ENCODE data around the gene SLC2A10. TPM values are rescaled to one million over a fixed set of nuclear protein-coding genes. Genes with fewer than 3 reads are reported as not detected.

Gene SLC2A10
- total and polyA plus RNA-seq, 2 donors (not counting 3 experiments of a cell fraction or from before 2014, with no cell fraction given) = 11.2 to 13.6 TPM

DNA sequence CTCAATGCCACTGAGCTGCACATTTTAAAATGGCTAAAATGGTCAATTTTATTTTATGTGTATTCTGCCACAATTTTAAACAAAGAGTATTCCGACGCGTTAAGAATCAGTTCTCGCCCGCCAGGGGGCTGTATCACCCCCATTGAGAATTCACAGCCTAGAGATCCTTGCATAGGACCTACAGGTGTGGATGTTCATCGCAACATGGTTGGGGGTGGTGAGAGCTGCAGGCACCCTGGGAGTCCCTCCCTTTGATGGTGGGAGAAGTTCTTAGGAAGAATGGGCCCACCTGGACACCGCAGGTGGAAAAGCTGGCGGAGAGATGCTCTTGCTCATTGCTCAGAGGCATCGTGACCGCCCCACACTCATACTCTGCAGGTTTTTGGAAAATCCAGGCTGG is 63.5 kb downstream of the SLC2A10 start:
- no peak for FAIRE-seq
- no peak overlapping the region for H3K9ac ChIP-seq (replicated peaks; ENCODE audit: extremely low read depth, insufficient read depth, low read length)

DNA sequence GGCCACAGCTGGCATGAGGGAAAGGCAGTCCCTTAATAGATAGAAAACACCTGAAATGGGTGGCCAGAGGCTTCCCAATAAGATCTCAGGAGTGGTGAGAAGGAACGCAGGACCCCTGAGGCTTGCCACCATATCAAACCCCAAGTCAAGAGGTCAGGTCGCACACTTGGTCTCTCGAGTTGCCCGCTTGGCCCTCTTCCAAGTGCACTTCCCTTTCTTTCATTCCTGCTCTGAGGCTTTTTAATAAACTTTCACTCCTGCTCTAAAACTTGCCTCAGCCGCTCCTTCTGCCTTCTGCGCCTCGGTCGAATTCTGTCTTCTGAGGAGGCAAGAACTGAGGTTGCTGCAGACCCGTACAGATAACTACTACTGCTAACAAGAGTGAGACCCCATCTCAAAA is 64.2 kb downstream of the SLC2A10 start:
- Histone ChIP-seq H3K9ac (replicated peaks; ENCODE audit: extremely low read depth, insufficient read depth, low read length) (no peak overlapping the region), H2AFZ (ENCODE audit: low read depth, low read length) (no peak overlapping the region), H3K27me3 (ENCODE audit: control insufficient read depth in 2 of 2, insufficient read depth in 2 of 2, low read length in 2 of 2) (no peaks in the 10 kb centered on the region), H3K36me3 (ENCODE audit: control insufficient read depth in 2 of 2, extremely low read depth in 1 of 2, insufficient read depth in 2 of 2, low read length in 2 of 2) (no peaks in the 10 kb centered on the region), H3K9me1 (replicated peaks; ENCODE audit: control insufficient read depth, extremely low read depth, insufficient read depth, low read length) (no peaks in the 10 kb centered on the region), H3K79me2 (ENCODE audit: control insufficient read depth, insufficient read depth, low read length) (no peaks in the 10 kb centered on the region), H4K20me1 (replicated peaks; ENCODE audit: control insufficient read depth, extremely low read depth, insufficient read depth, low read length) (no peaks in the 10 kb centered on the region), H3K4me2 (ENCODE audit: insufficient read depth, low read length) (no peak overlapping the region), H3K27ac (ENCODE audit: insufficient read depth, low read depth, low read length) (no peak overlapping the region), H3K4me1 (ENCODE audit: control insufficient read depth, extremely low read depth, insufficient read depth, low read length) (no peaks in the 10 kb centered on the region), H3K4me3 (replicated peaks in 1 of 3; ENCODE audit: insufficient read depth in 1 of 3, low read depth in 1 of 3, low read length in 3 of 3) (no peak overlapping the region), H3K9me3 (replicated peaks; ENCODE audit: control insufficient read depth, insufficient read depth, low read length) (no peaks in the 10 kb centered on the region)
- dilution Hi-C loops (cut with MboI; ENCODE audit: extremely low pct_ligation_motif_present, low sequenced_read_pairs) (no loop called here), intact Hi-C loops (cut with micrococcal nuclease) (no loop called here)
- DNase-seq (ENCODE audit: low read depth, low spot score) (no peak), FAIRE-seq (no peak)
- ChIA-PET CTCF (interaction anchor here (1.1 kb wide), 1 partner anchor 9 kb away, joined by 4 read pairs; no protein-coding TSS in a partner anchor), POLR2A (no interaction called here)
- TF ChIP-seq, protein P1, sequence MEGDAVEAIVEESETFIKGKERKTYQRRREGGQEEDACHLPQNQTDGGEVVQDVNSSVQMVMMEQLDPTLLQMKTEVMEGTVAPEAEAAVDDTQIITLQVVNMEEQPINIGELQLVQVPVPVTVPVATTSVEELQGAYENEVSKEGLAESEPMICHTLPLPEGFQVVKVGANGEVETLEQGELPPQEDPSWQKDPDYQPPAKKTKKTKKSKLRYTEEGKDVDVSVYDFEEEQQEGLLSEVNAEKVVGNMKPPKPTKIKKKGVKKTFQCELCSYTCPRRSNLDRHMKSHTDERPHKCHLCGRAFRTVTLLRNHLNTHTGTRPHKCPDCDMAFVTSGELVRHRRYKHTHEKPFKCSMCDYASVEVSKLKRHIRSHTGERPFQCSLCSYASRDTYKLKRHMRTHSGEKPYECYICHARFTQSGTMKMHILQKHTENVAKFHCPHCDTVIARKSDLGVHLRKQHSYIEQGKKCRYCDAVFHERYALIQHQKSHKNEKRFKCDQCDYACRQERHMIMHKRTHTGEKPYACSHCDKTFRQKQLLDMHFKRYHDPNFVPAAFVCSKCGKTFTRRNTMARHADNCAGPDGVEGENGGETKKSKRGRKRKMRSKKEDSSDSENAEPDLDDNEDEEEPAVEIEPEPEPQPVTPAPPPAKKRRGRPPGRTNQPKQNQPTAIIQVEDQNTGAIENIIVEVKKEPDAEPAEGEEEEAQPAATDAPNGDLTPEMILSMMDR (IDR thresholded peaks at IDR 0.05; ENCODE audit: extremely low read depth in 1 of 2, insufficient read depth in 1 of 2, low read depth in 1 of 2, low read length in 2 of 2) = no peak
- TF ChIP-seq, protein P2, sequence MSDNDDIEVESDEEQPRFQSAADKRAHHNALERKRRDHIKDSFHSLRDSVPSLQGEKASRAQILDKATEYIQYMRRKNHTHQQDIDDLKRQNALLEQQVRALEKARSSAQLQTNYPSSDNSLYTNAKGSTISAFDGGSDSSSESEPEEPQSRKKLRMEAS (IDR thresholded peaks at IDR 0.05; ENCODE audit: insufficient read depth, insufficient read length) = no peak
- no peak for TF ChIP-seq EZH2 (IDR thresholded peaks at IDR 0.05; ENCODE audit: borderline replicate concordance, low read depth, low read length, severe bottlenecking)
- no peak for TF ChIP-seq GATA2 (IDR thresholded peaks at IDR 0.05; ENCODE audit: insufficient read depth, insufficient read length, low read depth, low read length)
- no peak for TF ChIP-seq MYC (IDR thresholded peaks at IDR 0.05; ENCODE audit: low read depth, low read length)
- TF ChIP-seq POLR2A (IDR thresholded peaks at IDR 0.05; ENCODE audit: low read depth, low read length) = no peak
- no peak for TF ChIP-seq POLR2AphosphoS5 (IDR thresholded peaks at IDR 0.05; ENCODE audit: insufficient read depth, low read depth, low read length)
- no peak for TF ChIP-seq JUN (IDR thresholded peaks at IDR 0.05; ENCODE audit: borderline replicate concordance, insufficient read depth, insufficient read length, low read depth)
- no peak for TF ChIP-seq FOS (IDR thresholded peaks at IDR 0.05; ENCODE audit: borderline replicate concordance, insufficient read depth, low read length)
- BruUV-seq (replicated peaks) = no TSS peak

More for the DNA sequence above, 63.5 kb downstream of the SLC2A10 start:
- H3K4me3 ChIP-seq (replicated peaks in 1 of 3; ENCODE audit: insufficient read depth in 1 of 3, low read depth in 1 of 3, low read length in 3 of 3) = no peak overlapping the region
- TF ChIP-seq, protein P1 (IDR thresholded peaks at IDR 0.05; ENCODE audit: extremely low read depth in 1 of 2, insufficient read depth in 1 of 2, low read depth in 1 of 2, low read length in 2 of 2) = no peak
- TF ChIP-seq, protein P2 (IDR thresholded peaks at IDR 0.05; ENCODE audit: insufficient read depth, insufficient read length) = no peak
- TF ChIP-seq JUN (IDR thresholded peaks at IDR 0.05; ENCODE audit: borderline replicate concordance, insufficient read depth, insufficient read length, low read depth) = no peak
- TF ChIP-seq MYC (IDR thresholded peaks at IDR 0.05; ENCODE audit: low read depth, low read length) = no peak
- no peaks in the 10 kb centered on the region for H3K36me3 ChIP-seq (ENCODE audit: control insufficient read depth in 2 of 2, extremely low read depth in 1 of 2, insufficient read depth in 2 of 2, low read length in 2 of 2)
- dilution Hi-C loops (cut with MboI; ENCODE audit: extremely low pct_ligation_motif_present, low sequenced_read_pairs) (no loop called here), intact Hi-C loops (cut with micrococcal nuclease) (no loop called here)
- no TSS peak for BruUV-seq (replicated peaks)
- H2AFZ ChIP-seq (ENCODE audit: low read depth, low read length) = no peak overlapping the region
- no peak overlapping the region for H3K27ac ChIP-seq (ENCODE audit: insufficient read depth, low read depth, low read length)
- no peaks in the 10 kb centered on the region for H3K27me3 ChIP-seq (ENCODE audit: control insufficient read depth in 2 of 2, insufficient read depth in 2 of 2, low read length in 2 of 2)
- H3K4me1 ChIP-seq (ENCODE audit: control insufficient read depth, extremely low read depth, insufficient read depth, low read length) = no peaks in the 10 kb centered on the region
- CTCF ChIA-PET = no interaction called here
- DNase-seq (ENCODE audit: low read depth, low spot score) = no peak
- no peaks in the 10 kb centered on the region for H3K9me3 ChIP-seq (replicated peaks; ENCODE audit: control insufficient read depth, insufficient read depth, low read length)
- POLR2A ChIA-PET = no interaction called here
- H3K9me1 ChIP-seq (replicated peaks; ENCODE audit: control insufficient read depth, extremely low read depth, insufficient read depth, low read length) = no peaks in the 10 kb centered on the region
- H3K4me2 ChIP-seq (ENCODE audit: insufficient read depth, low read length) = no peak overlapping the region
- H3K79me2 ChIP-seq (ENCODE audit: control insufficient read depth, insufficient read depth, low read length) = no peaks in the 10 kb centered on the region
- no peaks in the 10 kb centered on the region for H4K20me1 ChIP-seq (replicated peaks; ENCODE audit: control insufficient read depth, extremely low read depth, insufficient read depth, low read length)

Data from endothelial cell of umbilical vein (primary cell).